Stimulated activated CD4-positive, alpha-beta T cell treated with anti-CD3 and anti-CD28 coated beads, Interleukin-12 subunit alpha, Interleukin-12 subunit beta, amount 100 ng/mL, for 4 hours (primary cell): ENCODE measurements around the gene LRRK1.

Experiments used
- DNase-seq: peaks from one replicate; pipeline ENCODE4 v3.0.0-alpha.2; 2020

Gene LRRK1

DNA sequence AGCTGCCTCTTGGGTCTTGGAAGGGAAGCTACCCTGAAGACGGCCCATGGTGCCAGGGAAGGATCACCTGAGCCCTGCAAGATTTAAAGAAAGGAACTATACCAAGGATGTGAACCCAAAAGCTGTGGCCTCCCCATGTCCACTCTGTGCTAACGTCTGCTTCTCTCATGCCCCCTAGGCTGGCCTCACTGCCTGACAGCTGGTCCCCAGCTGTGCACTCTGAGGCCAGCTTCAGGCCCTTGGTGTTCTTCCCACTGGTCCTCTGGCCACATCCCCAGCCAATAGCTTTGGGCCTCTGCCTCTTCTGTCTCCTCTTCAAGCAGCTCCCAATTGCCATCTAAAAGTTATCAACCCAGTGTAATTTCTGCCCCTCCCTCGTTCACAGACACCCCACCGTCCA lies 5.2 kb upstream of the LRRK1 start:
- no peak for DNase-seq

GRCh38 chr15:100914876-100915275 lies 4.3 kb upstream of the LRRK1 start:
- DNase-seq, result no peak

DNA sequence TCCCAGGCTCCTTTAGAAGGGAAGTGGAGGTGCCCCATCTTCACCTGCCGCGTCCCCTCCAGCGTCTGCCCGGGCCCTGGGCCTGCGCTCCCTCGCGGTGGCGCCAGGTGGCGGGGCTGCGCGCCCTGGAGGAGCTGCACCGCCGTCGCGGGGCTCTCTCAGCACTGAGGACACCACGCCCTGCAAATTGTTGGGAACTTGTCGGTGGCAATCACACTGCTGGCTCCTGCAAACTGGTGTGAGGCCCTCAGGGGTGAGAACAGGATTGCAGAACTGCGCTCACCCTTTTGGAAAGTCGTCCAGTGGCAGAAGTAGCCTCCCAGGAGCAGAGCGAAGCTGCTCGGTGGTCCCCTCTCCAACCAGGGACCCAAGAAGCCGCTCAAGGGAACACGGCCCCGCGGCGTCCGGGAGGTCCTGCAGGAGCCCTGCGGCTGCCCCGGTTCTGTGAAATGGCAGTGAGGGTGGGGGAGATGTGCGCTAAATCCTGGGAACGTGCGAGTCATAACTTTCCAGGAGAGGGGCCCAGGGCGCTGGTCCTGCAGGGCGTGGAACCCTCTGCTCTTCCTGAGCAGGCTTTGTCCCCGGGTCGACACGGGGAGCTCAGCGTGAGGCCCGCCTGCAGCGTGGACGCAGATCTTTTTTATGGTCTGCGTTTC lies 995 bp upstream of the LRRK1 start:
- peak; percentile 72 for DNase-seq

- DNase-seq, result peak; percentile 18
Measured at GRCh38 chr15:100919481-100920405, 586 bp downstream of the LRRK1 start.

- no peak for DNase-seq
Measured at GRCh38 chr15:100920516-100921135, 1.5 kb downstream of the LRRK1 start.

DNA sequence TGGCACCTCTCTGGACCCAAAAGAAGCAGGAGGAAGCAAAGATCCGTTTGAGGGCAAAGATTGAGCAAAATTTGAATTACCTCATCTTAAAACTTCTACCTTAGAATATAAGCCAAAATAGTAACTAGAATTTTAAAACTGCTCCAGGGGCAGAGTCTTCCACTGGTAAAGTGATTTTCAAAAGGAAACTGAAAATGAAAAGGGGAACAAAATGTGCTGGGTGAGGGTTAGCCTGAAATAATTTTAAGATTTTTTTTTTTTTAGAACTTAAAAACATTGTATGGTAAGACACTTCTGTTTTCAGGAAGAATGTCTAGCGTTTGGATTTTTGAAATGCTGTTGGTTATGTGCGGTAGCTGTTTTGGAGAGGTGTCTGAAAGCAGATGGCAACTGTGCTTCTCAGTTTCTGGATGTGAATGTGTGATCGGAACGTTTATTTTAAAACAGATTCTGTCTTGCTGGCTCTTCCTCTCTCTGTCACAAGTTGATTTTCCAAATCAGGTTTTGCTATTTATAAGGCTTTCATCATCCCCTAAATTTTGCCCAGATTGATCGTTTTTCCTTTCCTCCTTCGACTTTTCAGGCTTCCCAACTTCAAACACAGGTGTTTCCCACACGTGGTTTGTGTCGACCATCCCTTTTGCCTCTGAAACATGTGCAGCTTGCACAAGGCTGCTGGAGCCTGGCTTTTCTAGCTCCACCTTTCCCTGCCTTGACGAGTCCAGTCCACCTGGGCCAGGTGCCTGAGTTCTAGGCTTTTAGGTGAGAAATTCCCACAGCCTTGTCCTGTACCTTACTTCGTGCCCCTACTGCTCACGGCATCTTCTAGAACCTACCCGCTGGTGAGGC lies 3.3 kb downstream of the LRRK1 start:
- DNase-seq, result no peak

DNA sequence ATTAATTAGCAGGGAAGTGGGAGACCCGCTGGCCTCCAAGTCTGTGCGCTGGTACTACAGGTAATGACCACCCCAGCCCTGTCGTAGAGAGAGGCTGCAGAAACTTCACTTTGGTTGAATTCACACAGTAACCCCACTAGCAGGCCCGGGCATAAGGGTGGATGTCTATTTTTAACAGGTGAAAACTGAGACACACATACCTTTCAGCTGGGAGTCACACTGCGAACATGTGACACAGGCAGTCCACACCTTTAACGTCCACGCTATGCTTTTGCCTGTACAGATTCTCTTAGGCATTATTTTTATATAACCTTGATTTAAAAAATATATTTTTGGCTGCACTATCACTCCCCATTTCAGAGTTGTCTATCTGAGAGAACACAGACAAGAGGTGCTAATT lies 3.9 kb downstream of the LRRK1 start:
- no peak for DNase-seq

- no peak for DNase-seq
Measured at GRCh38 chr15:100923902-100924301, 4.7 kb downstream of the LRRK1 start.

GRCh38 chr15:100924436-100924835 lies 5.3 kb downstream of the LRRK1 start:
- no peak for DNase-seq

DNA sequence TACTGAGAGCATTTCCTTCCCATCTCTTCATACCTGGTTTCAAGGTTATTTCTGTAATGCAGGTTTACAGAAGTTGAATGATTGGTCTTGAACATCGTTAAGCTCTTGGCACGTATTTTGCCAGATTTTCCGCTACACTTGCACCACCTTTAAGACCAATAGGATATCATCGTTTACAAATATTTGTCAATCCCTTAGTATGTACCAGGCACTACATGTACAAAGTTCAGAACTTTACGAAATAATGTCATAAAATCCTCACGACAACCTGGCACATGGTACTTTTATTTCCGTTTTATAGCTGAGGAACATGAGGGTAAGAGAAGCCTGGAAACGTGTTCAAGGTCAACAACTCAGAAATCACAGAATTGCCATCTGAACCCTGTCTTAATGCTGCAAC lies 6.3 kb downstream of the LRRK1 start:
- DNase-seq, result no peak

GRCh38 chr15:100926258-100926657 lies 7.1 kb downstream of the LRRK1 start:
- DNase-seq, result no peak

DNA sequence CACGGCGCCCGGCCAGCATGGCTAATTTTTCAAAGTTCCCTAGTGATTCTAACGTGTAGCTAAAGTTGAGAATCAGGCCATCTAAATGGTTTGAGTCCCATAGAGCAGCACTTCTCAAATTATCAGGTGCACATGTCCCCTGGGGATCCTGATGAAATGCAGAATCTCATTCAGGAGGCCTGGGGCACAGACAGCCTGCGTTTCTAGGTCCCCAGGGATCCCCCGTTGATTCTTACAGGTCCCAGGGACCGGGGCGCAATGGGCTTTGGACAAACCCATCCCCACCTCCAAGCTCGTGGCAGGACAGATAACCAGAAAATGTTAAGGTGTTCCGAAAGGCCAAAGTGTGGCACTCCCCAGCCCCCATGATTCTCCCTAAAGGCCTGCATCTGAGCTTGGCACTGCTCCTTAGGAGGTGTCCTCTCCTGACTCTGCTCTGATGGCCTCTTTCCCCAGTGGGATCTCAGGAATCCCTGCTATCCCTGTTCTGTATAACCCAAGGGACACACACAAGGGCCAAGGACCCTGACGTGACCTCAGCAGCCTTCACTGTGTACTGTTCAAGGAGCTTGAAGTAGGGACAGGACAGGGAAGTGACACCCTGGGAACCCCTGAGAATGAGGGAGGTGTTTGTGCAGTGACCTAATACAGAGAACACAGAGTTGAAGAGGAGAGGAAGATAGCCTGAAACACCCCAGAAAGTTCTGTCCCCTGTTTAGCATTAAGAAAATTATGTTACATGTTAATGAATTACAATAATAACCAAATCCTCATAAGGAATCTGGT lies 8.0 kb downstream of the LRRK1 start:
- no peak for DNase-seq

- no peak for DNase-seq
Measured at GRCh38 chr15:100928632-100929280, 9.6 kb downstream of the LRRK1 start.

DNA sequence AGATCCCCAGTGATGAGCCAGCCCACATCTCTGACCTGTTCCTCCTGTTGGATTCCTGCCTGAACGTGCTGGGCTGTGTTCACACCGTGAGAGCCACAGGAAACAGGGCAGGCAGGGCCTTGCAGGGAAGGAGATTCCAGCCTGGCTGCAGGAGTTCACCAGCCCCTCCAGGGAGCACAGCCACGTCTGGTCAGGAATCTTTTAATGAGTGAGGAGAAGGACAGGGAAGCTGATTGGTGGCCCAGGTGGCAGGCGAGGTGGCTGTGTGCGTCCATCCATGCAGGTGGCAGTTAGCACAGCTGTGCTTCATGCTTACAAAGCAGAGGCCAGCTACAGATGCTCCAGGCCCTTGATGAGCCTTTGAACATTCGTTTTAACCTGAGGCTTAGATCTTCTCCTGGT lies 10.5 kb downstream of the LRRK1 start:
- DNase-seq, result no peak

- no peak for DNase-seq
Measured at GRCh38 chr15:100930306-100930848, 11.2 kb downstream of the LRRK1 start.

- DNase-seq, result no peak
Measured at GRCh38 chr15:100931143-100931890, 12.2 kb downstream of the LRRK1 start.

DNA sequence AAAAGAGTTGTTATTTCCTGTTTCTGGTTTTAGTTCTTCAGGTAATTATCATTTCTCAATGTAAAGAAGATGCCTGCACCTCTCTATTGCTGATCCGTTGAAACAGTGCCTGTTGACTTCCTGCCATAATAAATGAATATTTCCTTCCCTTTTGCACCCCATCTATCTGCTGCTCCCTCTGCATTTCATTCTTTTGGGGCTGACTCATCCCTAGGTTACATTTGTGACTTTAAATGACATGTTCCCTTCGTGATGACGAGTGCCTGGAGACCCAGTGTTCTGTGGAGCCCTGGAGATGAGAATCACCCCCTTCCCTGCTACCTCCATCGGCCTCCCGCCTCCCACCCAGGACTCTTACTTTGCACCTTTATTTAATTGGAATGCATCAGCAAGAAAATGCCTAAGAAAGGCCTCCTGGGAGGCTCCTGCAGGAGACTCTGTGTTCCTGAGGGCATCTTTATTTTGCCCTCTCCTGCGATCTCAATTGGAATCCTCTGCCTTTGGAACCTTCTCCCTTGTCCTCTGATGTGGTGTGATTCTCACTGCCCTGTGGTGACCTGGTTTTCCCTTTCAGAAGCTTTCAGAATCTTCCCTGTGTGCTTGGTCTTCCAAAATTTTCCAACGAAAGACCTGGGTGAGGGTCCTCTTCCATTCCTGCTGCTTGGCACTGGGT lies 13.7 kb downstream of the LRRK1 start:
- DNase-seq, result no peak

GRCh38 chr15:100934166-100934565 lies 15.0 kb downstream of the LRRK1 start:
- no peak for DNase-seq

DNA sequence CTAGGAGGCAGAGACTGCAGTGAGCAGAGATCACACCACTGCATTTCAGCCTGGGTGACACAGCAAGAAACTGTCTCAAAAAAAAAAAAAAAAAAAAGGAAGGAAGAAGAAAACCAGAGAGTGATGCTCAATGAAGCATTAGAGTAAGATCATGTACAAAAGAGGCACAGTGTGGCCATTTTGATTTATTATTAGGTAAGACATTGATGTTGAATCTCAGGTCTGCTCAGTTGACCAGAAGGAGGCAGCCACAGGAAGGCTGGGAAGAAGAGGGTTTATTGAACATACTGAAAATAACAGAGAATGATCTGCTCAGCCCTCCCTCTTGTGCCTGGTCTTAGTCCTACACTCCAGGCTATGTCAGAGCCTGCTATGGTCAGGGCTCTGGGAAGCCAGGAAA lies 15.6 kb downstream of the LRRK1 start:
- no peak for DNase-seq

GRCh38 chr15:100937171-100937570 lies 18.0 kb downstream of the LRRK1 start:
- no peak for DNase-seq
